ENCODE results near the gene LHFPL2. TPM values are rescaled to one million over a fixed set of nuclear protein-coding genes. Genes with fewer than 3 reads are reported as not detected.

Gene LHFPL2
- polyA plus RNA-seq, 4 donors: 47.5 to 58.7 (median 54.6) TPM

DNA sequence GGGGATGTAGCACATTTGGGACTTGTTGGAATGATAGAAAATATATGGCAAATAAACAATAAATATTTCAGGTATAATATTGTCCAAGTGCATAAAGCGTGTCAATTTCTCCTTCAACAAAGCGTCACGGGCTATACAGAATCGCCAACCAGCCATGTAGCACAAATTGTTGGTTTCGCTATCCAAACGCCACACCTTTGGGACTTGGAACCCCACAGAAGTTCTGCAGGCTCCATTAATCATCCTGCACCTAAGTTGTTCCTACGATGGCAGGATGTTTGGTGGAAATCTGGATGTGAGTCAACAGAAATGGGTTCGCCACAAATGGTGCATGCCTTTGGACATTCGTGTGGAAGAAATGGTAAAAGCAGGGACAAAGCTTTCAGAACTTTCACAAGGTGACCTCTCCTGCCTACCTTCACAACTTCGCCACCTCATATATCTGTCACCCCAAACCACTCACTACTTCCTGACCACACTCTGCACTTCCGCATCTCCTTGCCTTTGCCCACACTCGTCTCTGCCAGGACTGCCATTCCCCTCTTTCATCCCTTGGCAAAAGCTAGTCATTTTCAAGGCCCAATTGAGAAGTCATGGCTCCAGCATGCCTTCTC lies 95.7 kb downstream of the LHFPL2 start:
- DNase-seq (ENCODE audit: low read depth in 4 of 4, low spot score in 3 of 4): no peak

DNA sequence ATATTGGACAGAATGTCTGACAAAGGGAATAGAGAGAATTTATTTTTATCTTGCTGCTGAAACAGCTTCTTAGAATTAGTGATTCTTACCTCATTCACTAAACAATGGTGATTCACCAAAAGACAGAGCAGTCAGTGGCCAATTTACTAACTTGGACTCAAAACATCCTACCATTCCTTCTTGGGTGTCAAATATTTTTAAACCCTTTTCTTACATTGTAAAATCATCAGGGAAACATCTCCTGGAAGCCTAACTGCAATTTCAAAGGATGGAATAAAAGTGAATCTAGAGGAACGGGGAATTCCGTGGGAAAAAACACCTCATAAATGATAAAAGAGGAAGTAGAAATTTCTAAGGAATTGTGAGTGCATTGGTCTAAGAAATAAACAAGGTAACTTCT lies 97.7 kb downstream of the LHFPL2 start:
- DNase-seq (ENCODE audit: low read depth in 4 of 4, low spot score in 3 of 4): no peak

DNA sequence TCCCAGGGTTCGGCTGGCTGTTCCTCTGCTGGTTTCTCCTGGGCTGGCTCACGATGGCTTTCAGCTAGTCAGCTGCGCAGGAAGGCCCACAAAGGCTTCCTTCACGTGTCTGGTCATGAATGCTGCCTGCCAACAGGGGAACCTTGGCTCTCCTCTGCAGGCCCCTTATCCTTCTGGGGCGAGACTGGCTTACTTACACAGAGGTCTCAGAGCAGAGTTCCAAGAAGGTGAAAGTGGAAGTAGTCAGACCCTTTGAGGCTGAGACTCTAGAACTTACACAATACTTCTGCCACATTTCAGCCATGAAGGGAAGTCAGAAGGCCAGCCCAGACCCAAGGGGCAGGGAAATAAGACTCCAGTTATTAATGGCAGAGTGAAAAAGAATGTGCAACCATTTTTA lies 99.5 kb downstream of the LHFPL2 start:
- no peak for DNase-seq (ENCODE audit: low read depth in 4 of 4, low spot score in 3 of 4)

DNA sequence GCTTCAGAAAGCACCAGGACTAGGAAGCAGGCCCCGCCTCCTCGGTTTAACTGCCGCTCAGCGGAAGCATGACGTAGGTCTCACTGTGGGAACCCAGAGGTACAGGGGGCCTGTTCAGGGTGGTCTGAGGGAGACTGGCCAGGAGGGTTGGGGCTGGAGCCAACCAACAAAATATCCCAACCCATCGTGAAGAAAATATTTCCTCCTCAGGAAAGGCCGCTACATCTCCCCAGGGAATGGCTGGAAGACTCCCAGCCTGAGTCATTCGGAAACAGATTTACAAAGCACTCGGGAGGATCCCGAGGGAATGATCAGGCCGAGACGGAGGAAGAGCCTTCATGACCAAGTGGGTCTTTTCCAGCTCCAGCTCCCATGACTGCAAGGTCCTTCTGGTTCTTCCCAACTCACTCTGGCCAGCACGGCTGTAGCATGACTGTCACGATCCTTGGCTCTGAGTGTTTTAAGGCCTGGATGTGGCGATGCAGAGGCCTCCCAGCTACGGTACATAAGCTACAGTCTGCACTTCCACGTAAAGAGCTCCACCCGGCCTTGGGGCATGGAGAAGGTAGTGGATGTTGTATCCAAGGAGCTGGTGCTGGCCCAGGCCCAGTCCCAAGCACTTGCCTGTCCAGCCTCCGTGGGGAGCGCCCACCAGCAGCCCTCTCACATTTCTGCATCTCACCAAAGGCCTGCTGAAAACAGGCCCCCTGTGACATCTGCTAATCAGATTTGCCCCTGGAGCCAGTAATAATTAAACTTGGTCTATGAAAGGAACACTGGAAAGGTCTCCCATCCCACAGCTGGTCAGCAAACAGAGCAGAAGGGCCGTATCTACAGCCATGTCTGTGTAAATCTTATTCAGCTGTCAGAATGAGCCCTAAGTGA lies 100.6 kb downstream of the LHFPL2 start:
- DNase-seq (ENCODE audit: low read depth in 4 of 4, low spot score in 3 of 4): peak in 3 of 4 donors; percentile 53 to 75 (median 67)

DNA sequence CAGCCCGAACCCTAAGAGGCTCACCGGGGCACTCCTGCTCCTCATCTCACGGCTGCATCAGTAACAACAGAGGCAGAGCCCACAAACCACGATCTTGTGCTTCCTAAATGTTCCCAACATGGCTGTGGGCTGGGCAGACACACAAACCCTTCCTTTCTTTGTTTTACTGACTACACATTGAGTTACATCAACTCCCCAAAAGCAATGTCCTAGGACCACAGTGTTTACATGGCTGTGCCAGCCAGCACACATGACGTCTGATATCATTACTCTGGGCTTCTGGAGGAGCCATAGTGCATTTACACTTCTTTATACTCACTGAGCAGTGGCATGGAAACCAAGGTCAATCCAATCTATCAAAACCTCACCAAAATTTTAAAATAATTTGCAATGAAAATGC lies 101.4 kb downstream of the LHFPL2 start:
- no peak for DNase-seq (ENCODE audit: low read depth in 4 of 4, low spot score in 3 of 4)

DNA sequence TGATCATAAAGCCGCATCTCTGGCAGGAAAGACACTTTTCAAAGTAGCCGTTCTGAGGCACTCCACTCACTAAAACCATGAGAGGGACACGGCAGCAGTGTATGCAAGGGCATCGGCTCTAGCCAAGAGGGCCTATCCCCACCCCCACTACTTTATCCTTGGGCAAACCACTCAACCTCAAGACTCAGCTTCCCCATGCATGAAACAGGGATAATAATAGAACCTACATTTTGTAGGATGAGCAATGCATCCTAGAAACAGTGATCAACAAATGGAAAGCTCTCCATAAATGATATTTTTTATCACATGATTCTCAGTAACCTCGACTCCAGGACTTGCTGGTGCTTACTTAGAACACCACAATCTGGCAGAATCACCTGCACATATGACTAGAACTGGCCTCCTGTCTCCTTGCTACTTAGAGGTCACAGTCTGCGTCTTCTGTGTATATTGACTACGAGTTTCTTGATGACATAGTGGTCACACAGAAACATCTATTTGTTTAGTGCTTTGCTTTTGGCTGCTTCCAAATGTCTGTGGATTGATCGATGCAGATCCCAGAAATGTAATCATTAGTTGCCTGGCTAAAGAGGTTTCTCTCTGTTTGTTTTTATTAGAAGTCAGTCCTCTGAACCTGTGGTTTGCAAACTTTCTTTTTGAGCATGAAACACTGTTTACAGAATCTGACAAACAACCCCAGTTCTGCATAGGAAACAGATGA lies 102.1 kb downstream of the LHFPL2 start:
- DNase-seq (ENCODE audit: low read depth in 4 of 4, low spot score in 3 of 4): no peak

DNA sequence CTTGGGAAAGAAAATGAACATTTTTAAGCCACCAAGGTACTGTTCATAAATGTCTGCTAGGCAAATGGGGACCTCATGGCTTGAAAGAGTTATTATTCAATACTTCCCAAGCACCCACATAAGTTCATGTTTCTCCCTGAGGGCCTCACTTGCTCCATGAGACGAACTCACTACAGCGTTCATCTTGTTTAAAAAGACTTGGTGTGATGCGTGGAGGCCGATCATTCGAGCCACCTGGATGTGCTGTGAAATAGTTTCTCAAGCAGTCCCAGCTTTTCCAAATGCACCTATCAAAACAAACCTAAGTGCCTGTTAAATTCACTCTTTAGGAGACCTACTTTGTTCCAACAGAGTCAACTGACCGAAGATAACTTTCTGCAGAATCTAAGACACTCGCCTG lies 103.2 kb downstream of the LHFPL2 start:
- no peak for DNase-seq (ENCODE audit: low read depth in 4 of 4, low spot score in 3 of 4)

DNA sequence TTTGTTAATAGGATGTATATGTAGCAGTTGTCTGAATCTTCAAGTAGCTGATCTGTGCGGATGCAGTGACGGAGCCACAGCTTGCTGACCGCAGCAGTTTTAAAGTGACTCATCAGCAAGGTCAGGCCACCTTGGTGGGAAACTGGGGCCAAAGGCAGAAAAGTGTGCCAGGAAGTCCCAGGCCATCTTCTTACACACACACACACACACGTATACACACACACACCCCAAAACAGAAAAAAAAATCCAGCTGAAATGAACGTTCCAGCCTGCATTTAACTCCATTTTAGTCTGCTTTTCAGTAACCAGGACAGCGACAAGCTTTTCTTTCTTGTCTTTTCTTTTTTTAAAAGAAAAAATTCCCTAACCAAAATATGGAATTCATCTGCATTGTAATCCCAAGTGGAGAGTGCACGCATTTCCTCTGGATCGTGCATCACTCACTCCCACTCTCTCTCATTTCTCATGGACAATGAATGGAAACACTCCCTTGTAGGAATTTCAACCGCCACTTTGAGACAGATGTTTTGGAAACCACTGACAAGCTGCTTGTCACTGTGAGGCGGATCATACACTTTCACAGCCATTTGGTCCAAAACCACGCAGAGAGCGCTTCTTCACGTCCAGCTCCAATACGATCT lies 103.9 kb downstream of the LHFPL2 start:
- DNase-seq (ENCODE audit: low read depth in 4 of 4, low spot score in 3 of 4): no peak

DNA sequence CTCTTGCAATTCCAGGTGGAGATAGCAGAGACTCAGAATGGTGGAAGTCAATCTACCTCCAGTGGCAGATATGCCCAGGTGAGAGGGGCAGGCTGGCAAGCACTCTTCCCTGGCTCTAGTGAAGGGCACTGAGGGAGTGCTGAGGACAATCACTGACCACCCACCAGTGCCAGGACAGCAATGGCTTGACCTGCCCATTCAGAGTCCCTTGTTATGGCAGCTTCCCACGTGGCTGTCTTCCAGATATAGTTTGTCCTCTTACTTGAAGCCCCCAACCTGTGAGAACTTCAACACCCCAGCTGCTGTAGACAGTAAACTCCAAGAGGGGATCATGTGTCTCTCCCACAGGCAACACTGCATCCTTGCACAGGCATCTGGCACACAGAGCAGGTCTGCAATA lies 104.7 kb downstream of the LHFPL2 start:
- DNase-seq (ENCODE audit: low read depth in 4 of 4, low spot score in 3 of 4): no peak

DNA sequence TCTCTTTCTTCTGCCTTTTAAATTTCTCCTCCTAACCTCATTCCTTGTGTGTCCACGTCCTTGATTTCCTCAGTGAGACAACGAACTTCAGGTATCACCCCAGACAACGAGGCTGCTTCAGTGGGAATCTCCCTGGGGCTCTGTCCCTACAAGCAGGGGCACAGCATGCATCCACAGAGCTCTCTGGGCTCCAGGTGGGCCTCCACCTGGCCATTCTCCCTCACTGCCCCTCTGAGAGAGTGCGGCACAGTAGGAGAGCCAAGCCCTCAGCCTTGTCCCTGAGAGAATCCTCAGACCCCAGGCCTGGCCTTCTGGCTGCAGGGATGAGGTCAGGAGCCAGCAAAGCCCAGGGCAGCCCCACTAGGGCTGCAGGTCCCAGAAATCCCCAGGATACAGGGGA lies 105.3 kb downstream of the LHFPL2 start:
- DNase-seq (ENCODE audit: low read depth in 4 of 4, low spot score in 3 of 4): no peak

DNA sequence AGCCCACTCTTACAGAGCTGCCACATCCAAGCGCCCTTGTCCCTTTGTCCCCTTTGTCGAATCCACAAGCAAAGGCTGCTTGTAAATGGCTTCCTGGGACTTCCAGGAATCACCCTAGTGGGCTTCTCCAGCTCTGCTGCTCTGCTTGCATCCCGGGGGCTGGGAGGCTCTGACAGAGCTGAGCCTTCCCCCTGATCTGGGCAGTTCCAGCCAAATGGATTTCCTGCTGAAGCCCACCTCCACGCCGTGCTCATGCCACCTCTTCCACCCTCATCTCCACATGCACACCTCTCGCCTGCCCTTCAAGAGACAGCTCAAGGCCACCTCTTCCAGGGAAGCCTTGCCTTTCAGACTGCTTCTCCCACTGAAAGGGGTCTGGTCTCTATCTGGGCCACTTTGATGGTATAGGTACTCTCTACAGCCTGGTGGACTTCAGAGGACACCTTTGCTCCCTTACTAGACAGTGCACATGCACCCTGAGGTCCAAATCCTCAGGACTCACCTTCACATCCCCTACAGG lies 106.2 kb downstream of the LHFPL2 start:
- no peak for DNase-seq (ENCODE audit: low read depth in 4 of 4, low spot score in 3 of 4)

DNA sequence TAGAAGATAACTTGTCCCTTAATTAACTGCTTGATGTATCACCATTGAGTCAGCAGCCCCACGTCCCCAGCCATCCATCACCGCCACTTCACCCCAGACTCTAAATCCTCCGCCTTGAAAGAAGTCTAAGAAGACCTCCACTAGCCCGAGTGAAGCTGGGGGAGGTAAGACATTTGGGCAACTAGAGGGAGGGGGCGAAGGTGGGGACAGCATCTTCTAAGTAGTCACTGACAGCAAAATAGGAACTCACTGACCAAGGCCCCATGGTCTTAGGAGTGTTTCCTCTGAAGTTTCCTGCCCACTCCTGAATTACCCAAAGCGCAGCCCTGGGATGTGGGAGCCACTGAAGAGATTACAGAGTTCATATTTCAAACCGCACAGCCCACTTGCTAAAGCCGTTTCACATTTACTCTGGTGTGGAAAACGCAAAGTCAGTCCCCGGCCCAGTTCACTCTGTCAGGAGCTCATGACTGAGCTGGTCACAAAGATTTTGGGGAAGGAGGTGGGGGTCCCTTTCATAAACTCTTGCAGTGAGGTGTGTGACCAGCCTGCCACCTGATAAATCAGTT lies 107.4 kb downstream of the LHFPL2 start:
- no peak for DNase-seq (ENCODE audit: low read depth in 4 of 4, low spot score in 3 of 4)

DNA sequence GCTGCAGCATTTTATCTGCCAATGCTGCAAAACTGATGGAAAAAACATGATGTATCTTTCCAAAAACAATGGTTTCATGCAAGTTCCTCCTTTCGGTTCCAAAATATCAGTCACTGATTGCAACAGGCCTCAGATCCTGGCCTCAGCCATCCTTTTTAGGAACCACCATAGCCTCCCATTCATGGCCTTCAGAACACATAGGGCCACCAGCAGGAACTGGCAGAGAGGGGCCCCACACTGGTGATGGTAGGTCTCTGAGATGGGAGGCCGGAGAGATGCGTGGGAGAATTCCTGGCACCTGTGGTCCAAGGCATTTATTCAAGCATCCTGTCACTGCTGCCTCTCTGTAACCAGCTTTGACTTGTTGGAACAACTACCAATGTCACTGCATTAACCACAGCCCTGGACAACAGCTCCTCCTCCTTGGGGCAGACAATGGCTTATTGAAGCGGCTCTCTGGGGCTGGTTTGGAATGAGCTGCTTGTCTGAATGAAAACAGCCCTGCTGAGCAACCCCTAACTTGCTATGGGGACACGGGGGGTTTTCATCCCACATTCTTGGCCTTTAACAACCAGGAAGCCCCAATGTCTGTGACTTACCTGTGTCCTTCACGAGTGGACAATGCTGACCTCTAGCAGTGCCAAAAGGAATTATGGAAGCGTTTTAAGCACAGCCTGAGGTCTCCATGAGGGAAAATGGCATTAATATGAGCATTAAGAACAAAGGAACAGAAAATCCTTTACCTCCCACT lies 108.1 kb downstream of the LHFPL2 start:
- DNase-seq (ENCODE audit: low read depth in 4 of 4, low spot score in 3 of 4): no peak

DNA sequence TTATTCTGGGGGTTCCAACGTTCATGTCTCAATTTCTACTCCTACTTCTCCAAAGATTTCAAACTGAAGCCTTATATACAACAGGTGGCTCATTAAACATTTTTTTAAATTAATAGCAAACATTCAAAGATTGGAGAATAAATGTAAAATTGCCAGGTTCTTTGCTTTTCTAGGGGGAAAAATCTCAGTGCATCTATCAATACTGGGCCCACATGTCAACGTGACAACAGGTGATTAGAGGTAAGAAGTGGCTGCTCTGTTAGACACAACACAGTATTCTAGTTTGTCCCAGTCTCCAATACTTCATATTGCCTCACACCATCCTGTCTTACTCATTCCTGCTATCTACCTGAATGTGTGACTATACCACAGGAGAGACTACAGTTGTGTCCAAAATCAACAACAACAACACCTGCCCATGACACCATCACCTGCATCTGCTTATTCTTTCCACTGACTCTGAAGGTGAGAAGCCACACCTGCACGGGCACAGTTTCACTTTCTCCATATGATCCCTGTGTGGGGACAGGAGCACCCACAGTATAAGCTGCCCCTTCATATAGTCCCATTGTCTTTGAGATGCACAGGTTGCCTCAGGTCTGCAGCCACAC lies 110.2 kb downstream of the LHFPL2 start:
- DNase-seq (ENCODE audit: low read depth in 4 of 4, low spot score in 3 of 4): no peak

DNA sequence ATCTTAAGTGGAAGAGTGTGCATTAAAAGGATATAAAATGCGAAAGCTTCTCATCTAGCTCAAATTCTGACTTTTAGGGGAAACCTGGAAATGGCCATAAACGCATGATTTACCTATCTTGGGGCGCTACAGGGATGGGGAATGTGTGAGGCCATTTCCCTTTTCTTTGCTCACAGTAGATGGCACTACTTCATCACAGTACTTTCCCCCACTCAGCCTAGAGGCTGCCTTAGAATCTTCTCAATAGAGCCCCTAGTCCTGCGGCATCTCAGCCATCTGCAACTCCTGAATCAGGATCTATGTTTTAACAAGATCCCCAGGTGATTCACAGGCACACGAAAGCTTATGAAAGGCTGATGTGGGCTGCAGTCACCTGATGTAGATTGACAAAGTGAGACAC lies 110.8 kb downstream of the LHFPL2 start:
- DNase-seq (ENCODE audit: low read depth in 4 of 4, low spot score in 3 of 4): no peak

DNA sequence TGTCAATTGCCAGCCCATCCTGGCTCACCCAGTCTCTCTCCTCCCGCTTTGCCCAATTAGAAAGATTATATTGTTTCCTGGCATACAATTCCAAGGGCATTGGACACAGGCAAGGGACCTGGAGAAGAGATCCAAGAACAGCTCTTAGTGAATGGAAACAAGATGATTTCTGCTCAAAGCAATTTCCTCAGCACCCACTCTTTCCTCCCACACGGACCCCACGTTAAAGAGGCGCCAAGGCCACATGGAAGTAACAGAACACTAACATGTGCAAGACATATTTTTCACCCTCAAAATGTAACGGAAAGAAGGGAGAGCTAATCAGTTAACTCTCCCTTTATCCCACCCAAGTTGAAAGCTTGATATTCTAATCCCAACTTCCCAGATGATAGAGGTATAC lies 111.2 kb downstream of the LHFPL2 start:
- DNase-seq (ENCODE audit: low read depth in 4 of 4, low spot score in 3 of 4): no peak

DNA sequence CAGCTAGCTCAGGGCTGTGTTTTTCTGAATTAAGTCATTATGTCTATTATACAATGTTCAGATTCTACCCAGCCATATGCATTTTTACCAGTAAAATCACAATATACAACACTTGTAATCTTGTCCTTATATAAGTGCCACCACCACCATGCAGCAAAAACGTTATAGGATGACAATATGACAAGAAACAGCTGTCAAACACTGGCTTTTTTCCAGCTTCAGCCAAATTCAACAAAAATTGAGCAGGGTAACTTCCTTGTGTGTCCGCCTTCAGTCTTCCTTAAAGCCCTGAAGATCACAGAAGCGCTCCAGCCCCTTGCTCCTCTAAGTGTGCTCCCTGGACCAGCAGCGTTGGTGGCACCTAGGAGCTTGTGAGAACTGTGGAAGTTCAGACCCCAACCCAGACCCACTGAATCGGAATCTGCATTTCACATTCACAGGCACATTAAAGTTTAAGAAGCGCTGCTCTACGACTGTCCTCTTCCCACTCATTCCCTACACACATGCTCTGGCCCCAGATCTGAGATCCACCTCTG lies 111.8 kb downstream of the LHFPL2 start:
- DNase-seq (ENCODE audit: low read depth in 4 of 4, low spot score in 3 of 4): no peak

DNA sequence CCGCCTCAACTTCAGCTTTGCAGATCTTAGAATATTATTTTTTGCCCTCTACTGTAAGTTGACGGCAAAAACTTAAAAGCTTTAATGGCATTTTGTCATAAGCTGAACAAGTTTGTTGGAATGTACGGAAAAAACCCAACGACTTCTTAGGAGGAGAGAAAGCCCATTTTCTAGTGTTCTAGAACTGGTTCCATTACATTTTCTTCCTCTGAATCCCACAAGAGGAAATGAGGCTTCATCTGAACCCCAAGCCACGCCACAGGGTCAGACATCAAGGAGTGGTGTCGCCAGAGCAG lies 113.7 kb downstream of the LHFPL2 start:
- DNase-seq (ENCODE audit: low read depth in 4 of 4, low spot score in 3 of 4): no peak

DNA sequence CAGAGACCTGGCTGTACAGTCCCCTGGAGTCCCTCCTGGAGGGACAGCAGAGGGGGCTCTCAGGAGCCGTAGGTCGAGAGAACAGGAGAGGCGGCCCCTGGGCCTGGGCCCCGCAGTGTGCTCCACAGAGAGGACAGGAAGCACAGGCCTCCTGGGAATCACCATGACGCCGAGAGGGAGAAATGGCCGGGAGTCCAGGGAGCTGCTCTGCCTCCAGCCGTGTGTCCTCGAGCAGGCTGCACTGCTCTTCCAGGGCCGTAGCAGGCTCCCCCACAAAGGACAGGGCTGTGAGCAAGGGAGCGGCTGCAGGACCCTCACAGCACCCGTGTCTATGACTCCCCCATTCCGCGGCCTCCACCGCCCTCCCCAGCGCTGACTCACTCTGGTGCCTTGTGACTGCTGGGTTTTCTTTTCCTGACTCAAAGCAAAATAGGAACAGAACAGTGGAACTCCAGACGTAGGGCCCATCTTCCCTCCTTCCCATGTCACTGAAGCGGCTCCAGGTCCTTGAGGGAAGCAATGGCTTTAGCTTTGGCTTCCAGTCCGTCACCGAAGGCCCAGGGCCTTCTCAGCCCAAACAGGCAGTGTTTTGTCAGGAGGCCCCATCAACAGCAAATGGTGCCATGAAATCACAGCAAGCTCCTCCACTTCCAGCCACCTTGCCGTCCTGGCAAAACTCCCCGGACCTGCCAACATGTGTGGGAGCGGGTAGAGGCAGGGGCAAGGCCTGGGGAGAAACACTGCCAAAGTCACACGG lies 114.2 kb downstream of the LHFPL2 start:
- no peak for DNase-seq (ENCODE audit: low read depth in 4 of 4, low spot score in 3 of 4)
